ENCODE measurements around the gene MAP4K4.

GRCh38 chr2:101901241-101901640, 203.7 kb downstream of the MAP4K4 start:
- no peak for TF ChIP-seq CTCF (IDR thresholded peaks at IDR 0.05)
- TF ChIP-seq POLR2AphosphoS5 (IDR thresholded peaks at IDR 0.05): no peak
- no peak for TF ChIP-seq POLR2A (IDR thresholded peaks at IDR 0.05)

Measured in stomach (tissue), 4 donors.